Activated T-helper 17 cell treated with anti-CD3 and anti-CD28 coated beads, Interleukin-2, amount 50 U/mL, for 72 hours (primary cell): ENCODE data around the gene PARS2. TPM values are rescaled to one million over a fixed set of nuclear protein-coding genes. Genes with fewer than 3 reads are reported as not detected.
"Not testable (repeated sequence)": the region's sequence is repeated elsewhere in the genome, so short reads cannot be mapped to it uniquely, and the experiment has no call there.

Source experiments
- ATAC-seq: fragments of 150-1000 bp; cut with Tn5 transposase; replicated peaks from 2 replicates; pipeline ENCODE4 v1.10.0; 2021; ENCODE audit warnings: mild to moderate bottlenecking, moderate library complexity
- H3K27ac Mint-ChIP-seq: one replicate; pipeline ENCODE4 v1.8.0; 2022; ENCODE audit warnings: mixed read lengths
- H3K27me3 Mint-ChIP-seq: one replicate; pipeline ENCODE4 v1.8.0; 2022; ENCODE audit warnings: mixed read lengths
- H3K36me3 Mint-ChIP-seq: one replicate; pipeline ENCODE4 v1.8.0; 2022; ENCODE audit warnings: low read depth, mild to moderate bottlenecking, mixed read lengths
- H3K4me1 Mint-ChIP-seq: one replicate; pipeline ENCODE4 v1.8.0; 2022; ENCODE audit warnings: mixed read lengths
- H3K4me3 Mint-ChIP-seq: one replicate; pipeline ENCODE4 v1.8.0; 2022; ENCODE audit warnings: mild to moderate bottlenecking, mixed read lengths
- H3K9me3 Mint-ChIP-seq: one replicate; pipeline ENCODE4 v1.8.0; 2022; ENCODE audit warnings: mixed read lengths
- total RNA-seq, 2 donors: library from RNA; stranded (reverse); gene quantifications; one replicate each; pipeline ENCODE4 v1.2.3, GENCODE V29; 2022

Gene PARS2
- total RNA-seq, 2 donors from 2014 or later, result 4.7 to 6.6 TPM

GRCh38 chr1:54791880-54792522, 27.7 kb upstream of the PARS2 start:
- Mint-ChIP-seq H3K9me3 (no peaks in the 10 kb centered on the region), H3K27me3 (no peaks in the 10 kb centered on the region), H3K4me3 (no peak overlapping the region), H3K27ac (peak overlapping the region; percentile 24), H3K36me3 (peaks cover 9% of the 10 kb centered on the region), H3K4me1 (no peaks in the 10 kb centered on the region)
- peak; percentile 48 for ATAC-seq

- Mint-ChIP-seq H3K36me3 (peaks cover 8% of the 10 kb centered on the region), H3K9me3 (no peaks in the 10 kb centered on the region), H3K4me3 (no peak overlapping the region), H3K27me3 (no peaks in the 10 kb centered on the region), H3K4me1 (no peaks in the 10 kb centered on the region), H3K27ac (peak overlapping the region; percentile 49)
- ATAC-seq, result no peak
Observed at GRCh38 chr1:54788459-54788858, 24.1 kb upstream of the PARS2 start.

- Mint-ChIP-seq H3K27me3 (no peaks in the 10 kb centered on the region), H3K9me3 (no peaks in the 10 kb centered on the region), H3K4me1 (no peaks in the 10 kb centered on the region), H3K36me3 (peaks cover 12% of the 10 kb centered on the region), H3K4me3 (no peak overlapping the region), H3K27ac (peak overlapping the region; percentile 1)
- ATAC-seq, result no peak
Observed at GRCh38 chr1:54787604-54788003, 23.3 kb upstream of the PARS2 start.

- no peak overlapping the region for H3K4me3 Mint-ChIP-seq
- peaks cover 12% of the 10 kb centered on the region for H3K36me3 Mint-ChIP-seq
- peak overlapping the region; percentile 1 for H3K27ac Mint-ChIP-seq
- no peaks in the 10 kb centered on the region for H3K4me1 Mint-ChIP-seq
- no peaks in the 10 kb centered on the region for H3K9me3 Mint-ChIP-seq
- no peaks in the 10 kb centered on the region for H3K27me3 Mint-ChIP-seq
- no peak for ATAC-seq
Observed at GRCh38 chr1:54786778-54787177, 22.5 kb upstream of the PARS2 start.

GRCh38 chr1:54784066-54784465, 19.7 kb upstream of the PARS2 start:
- H3K27ac Mint-ChIP-seq, result no peak overlapping the region
- H3K4me1 Mint-ChIP-seq, result peaks cover 5% of the 10 kb centered on the region
- ATAC-seq, result no peak
- no peak overlapping the region for H3K4me3 Mint-ChIP-seq
- no peaks in the 10 kb centered on the region for H3K9me3 Mint-ChIP-seq
- H3K27me3 Mint-ChIP-seq, result no peaks in the 10 kb centered on the region
- peaks cover 17% of the 10 kb centered on the region for H3K36me3 Mint-ChIP-seq

GRCh38 chr1:54782588-54782987, 18.3 kb upstream of the PARS2 start:
- Mint-ChIP-seq H3K4me1 (peaks cover 5% of the 10 kb centered on the region), H3K4me3 (no peak overlapping the region), H3K9me3 (no peaks in the 10 kb centered on the region), H3K27ac (peak overlapping the region; percentile 4), H3K36me3 (peaks cover 17% of the 10 kb centered on the region), H3K27me3 (no peaks in the 10 kb centered on the region)
- ATAC-seq, result no peak

- ATAC-seq, result no peak
- Mint-ChIP-seq H3K4me1 (peaks cover 5% of the 10 kb centered on the region), H3K4me3 (no peak overlapping the region), H3K27me3 (no peaks in the 10 kb centered on the region), H3K36me3 (peaks cover 17% of the 10 kb centered on the region), H3K27ac (peak overlapping the region; percentile 4), H3K9me3 (no peaks in the 10 kb centered on the region)
Observed at GRCh38 chr1:54782156-54782555, 17.8 kb upstream of the PARS2 start.

GRCh38 chr1:54781023-54781723, 16.9 kb upstream of the PARS2 start:
- no peak for ATAC-seq

GRCh38 chr1:54777431-54777830, 13.1 kb upstream of the PARS2 start:
- H3K4me3 Mint-ChIP-seq, result no peak overlapping the region
- no peaks in the 10 kb centered on the region for H3K27me3 Mint-ChIP-seq
- no peaks in the 10 kb centered on the region for H3K9me3 Mint-ChIP-seq
- no peak overlapping the region for H3K27ac Mint-ChIP-seq
- peaks cover 5% of the 10 kb centered on the region for H3K4me1 Mint-ChIP-seq
- no peak for ATAC-seq
- peaks cover 5% of the 10 kb centered on the region for H3K36me3 Mint-ChIP-seq

More at GRCh38 chr1:54781023-54781723, 16.9 kb upstream of the PARS2 start:
- no peak overlapping the region for H3K4me3 Mint-ChIP-seq
- H3K27me3 Mint-ChIP-seq, result no peaks in the 10 kb centered on the region
- peaks cover 11% of the 10 kb centered on the region for H3K36me3 Mint-ChIP-seq
- H3K4me1 Mint-ChIP-seq, result peaks cover 5% of the 10 kb centered on the region
- H3K27ac Mint-ChIP-seq, result no peak overlapping the region
- H3K9me3 Mint-ChIP-seq, result no peaks in the 10 kb centered on the region

- no peak overlapping the region for H3K27ac Mint-ChIP-seq
- H3K4me3 Mint-ChIP-seq, result no peak overlapping the region
- peaks cover 5% of the 10 kb centered on the region for H3K36me3 Mint-ChIP-seq
- H3K4me1 Mint-ChIP-seq, result peaks cover 5% of the 10 kb centered on the region
- H3K9me3 Mint-ChIP-seq, result no peaks in the 10 kb centered on the region
- H3K27me3 Mint-ChIP-seq, result no peaks in the 10 kb centered on the region
- ATAC-seq, result no peak
Observed at GRCh38 chr1:54777011-54777410, 12.7 kb upstream of the PARS2 start.

- H3K27me3 Mint-ChIP-seq, H3K4me3 Mint-ChIP-seq, H3K27ac Mint-ChIP-seq, ATAC-seq, H3K9me3 Mint-ChIP-seq, H3K36me3 Mint-ChIP-seq, H3K4me1 Mint-ChIP-seq: not testable (repeated sequence)
Observed at GRCh38 chr1:54775828-54776721, 11.8 kb upstream of the PARS2 start.

GRCh38 chr1:54774820-54775498, 10.6 kb upstream of the PARS2 start:
- Mint-ChIP-seq H3K4me3 (no peak overlapping the region), H3K36me3 (peaks cover 3% of the 10 kb centered on the region), H3K4me1 (peaks cover 5% of the 10 kb centered on the region), H3K27ac (no peak overlapping the region), H3K9me3 (no peaks in the 10 kb centered on the region), H3K27me3 (no peaks in the 10 kb centered on the region)
- ATAC-seq, result peak; percentile 64

- no peaks in the 10 kb centered on the region for H3K9me3 Mint-ChIP-seq
- H3K4me3 Mint-ChIP-seq, result no peak overlapping the region
Observed at GRCh38 chr1:54772951-54773350, 8.6 kb upstream of the PARS2 start.

GRCh38 chr1:54768093-54768492, 3.8 kb upstream of the PARS2 start:
- Mint-ChIP-seq H3K4me1 (peaks cover 6% of the 10 kb centered on the region), H3K9me3 (no peaks in the 10 kb centered on the region)
- ATAC-seq, result no peak

More at GRCh38 chr1:54772951-54773350, 8.6 kb upstream of the PARS2 start:
- no peak overlapping the region for H3K27ac Mint-ChIP-seq
- H3K36me3 Mint-ChIP-seq, result no peaks in the 10 kb centered on the region
- no peaks in the 10 kb centered on the region for H3K4me1 Mint-ChIP-seq
- ATAC-seq, result no peak
- no peaks in the 10 kb centered on the region for H3K27me3 Mint-ChIP-seq

More at GRCh38 chr1:54768093-54768492, 3.8 kb upstream of the PARS2 start:
- no peaks in the 10 kb centered on the region for H3K27me3 Mint-ChIP-seq
- H3K36me3 Mint-ChIP-seq, result no peaks in the 10 kb centered on the region
- no peak overlapping the region for H3K4me3 Mint-ChIP-seq
- H3K27ac Mint-ChIP-seq, result no peak overlapping the region
